Measurements from ENCODE around the gene TAAR1. TPM values are rescaled to one million over a fixed set of nuclear protein-coding genes. Genes with fewer than 3 reads are reported as not detected.

Gene TAAR1
- total RNA-seq, 1 experiment from 2014 or later, result not detected

DNA sequence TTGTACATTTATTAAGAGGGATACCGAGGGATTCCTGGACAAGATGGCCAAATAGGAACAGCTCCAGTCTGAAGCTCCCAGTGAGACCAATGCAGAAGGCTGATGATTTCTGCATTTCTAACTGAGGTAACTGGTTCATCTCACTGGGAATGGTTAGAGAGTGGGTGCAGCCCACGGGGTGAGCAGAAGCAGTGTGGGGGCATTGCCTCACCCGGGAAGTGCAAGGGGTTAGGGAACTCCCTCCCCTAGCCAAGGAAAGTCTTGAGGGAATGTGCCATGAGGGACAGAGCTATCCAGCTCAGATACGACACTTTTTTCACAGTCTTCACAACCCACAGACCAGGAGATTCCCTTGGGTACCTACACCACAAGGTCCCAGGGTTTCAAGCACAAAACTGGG is 24.2 kb downstream of the TAAR1 start:
- POLR2A ChIA-PET (ENCODE audit: unreplicated experiment), result no interaction called here
- TF ChIP-seq EZH2phosphoT487 (IDR thresholded peaks at IDR 0.05; ENCODE audit: borderline replicate concordance, low read length) (no peak), EZH2 (IDR thresholded peaks at IDR 0.05; ENCODE audit: low read length, unreplicated experiment) (no peak)
- TF ChIP-seq, protein P1, sequence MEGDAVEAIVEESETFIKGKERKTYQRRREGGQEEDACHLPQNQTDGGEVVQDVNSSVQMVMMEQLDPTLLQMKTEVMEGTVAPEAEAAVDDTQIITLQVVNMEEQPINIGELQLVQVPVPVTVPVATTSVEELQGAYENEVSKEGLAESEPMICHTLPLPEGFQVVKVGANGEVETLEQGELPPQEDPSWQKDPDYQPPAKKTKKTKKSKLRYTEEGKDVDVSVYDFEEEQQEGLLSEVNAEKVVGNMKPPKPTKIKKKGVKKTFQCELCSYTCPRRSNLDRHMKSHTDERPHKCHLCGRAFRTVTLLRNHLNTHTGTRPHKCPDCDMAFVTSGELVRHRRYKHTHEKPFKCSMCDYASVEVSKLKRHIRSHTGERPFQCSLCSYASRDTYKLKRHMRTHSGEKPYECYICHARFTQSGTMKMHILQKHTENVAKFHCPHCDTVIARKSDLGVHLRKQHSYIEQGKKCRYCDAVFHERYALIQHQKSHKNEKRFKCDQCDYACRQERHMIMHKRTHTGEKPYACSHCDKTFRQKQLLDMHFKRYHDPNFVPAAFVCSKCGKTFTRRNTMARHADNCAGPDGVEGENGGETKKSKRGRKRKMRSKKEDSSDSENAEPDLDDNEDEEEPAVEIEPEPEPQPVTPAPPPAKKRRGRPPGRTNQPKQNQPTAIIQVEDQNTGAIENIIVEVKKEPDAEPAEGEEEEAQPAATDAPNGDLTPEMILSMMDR (conservative IDR thresholded peaks at IDR 0.05; ENCODE audit: low read depth, low read length), result no peak
- intact Hi-C loops (cut with micrococcal nuclease), result no loop called here

GRCh38 chr6:132633362-132633761 is 25.6 kb downstream of the TAAR1 start:
- H3K4me2 ChIP-seq (ENCODE audit: low read length), result no peak overlapping the region
- H2AFZ ChIP-seq (ENCODE audit: low read length), result no peak overlapping the region
- no peaks in the 10 kb centered on the region for H3F3A ChIP-seq (ENCODE audit: low read length, unreplicated experiment)
- H3K9ac ChIP-seq (ENCODE audit: low read length), result no peak overlapping the region
- H3K4me3 ChIP-seq (ENCODE audit: low read length), result no peak overlapping the region
- no peak for DNase-seq
- H3K36me3 ChIP-seq (ENCODE audit: low read depth, low read length), result no peaks in the 10 kb centered on the region
- H3K27me3 ChIP-seq (ENCODE audit: low read length), result no peaks in the 10 kb centered on the region
- no peaks in the 10 kb centered on the region for H3K4me1 ChIP-seq (ENCODE audit: insufficient read depth, low read length)
- TF ChIP-seq EZH2phosphoT487 (IDR thresholded peaks at IDR 0.05; ENCODE audit: borderline replicate concordance, low read length), result no peak
- TF ChIP-seq EZH2 (IDR thresholded peaks at IDR 0.05; ENCODE audit: low read length, unreplicated experiment), result no peak
- TF ChIP-seq, protein P1 (conservative IDR thresholded peaks at IDR 0.05; ENCODE audit: low read depth, low read length), result no peak
- H4K20me1 ChIP-seq (ENCODE audit: low read length), result no peaks in the 10 kb centered on the region
- no peaks in the 10 kb centered on the region for H3K79me2 ChIP-seq (ENCODE audit: low read length)
- H3K9me2 ChIP-seq (replicated peaks; ENCODE audit: low read length), result no peaks in the 10 kb centered on the region
- BruUV-seq (replicated peaks), result no TSS peak
- CTCF ChIA-PET, result no interaction called here
- POLR2A ChIA-PET (ENCODE audit: unreplicated experiment), result no interaction called here
- H3K27ac ChIP-seq (ENCODE audit: low read length), result no peak overlapping the region
- intact Hi-C loops (cut with micrococcal nuclease), result no loop called here
- H3K9me3 ChIP-seq (ENCODE audit: low read length), result no peaks in the 10 kb centered on the region
- no peak for ATAC-seq

More for the DNA sequence above, 24.2 kb downstream of the TAAR1 start:
- H3K4me3 ChIP-seq (ENCODE audit: low read length), result no peak overlapping the region
- CTCF ChIA-PET, result no interaction called here
- H2AFZ ChIP-seq (ENCODE audit: low read length), result no peak overlapping the region
- H4K20me1 ChIP-seq (ENCODE audit: low read length), result no peaks in the 10 kb centered on the region
- no peaks in the 10 kb centered on the region for H3K9me3 ChIP-seq (ENCODE audit: low read length)
- no peaks in the 10 kb centered on the region for H3F3A ChIP-seq (ENCODE audit: low read length, unreplicated experiment)
- no peaks in the 10 kb centered on the region for H3K9me2 ChIP-seq (replicated peaks; ENCODE audit: low read length)
- no peaks in the 10 kb centered on the region for H3K36me3 ChIP-seq (ENCODE audit: low read depth, low read length)
- no peaks in the 10 kb centered on the region for H3K79me2 ChIP-seq (ENCODE audit: low read length)
- ATAC-seq (no peak), DNase-seq (no peak)
- no TSS peak for BruUV-seq (replicated peaks)
- no peak overlapping the region for H3K27ac ChIP-seq (ENCODE audit: low read length)
- H3K4me2 ChIP-seq (ENCODE audit: low read length), result no peak overlapping the region
- H3K9ac ChIP-seq (ENCODE audit: low read length), result no peak overlapping the region
- H3K27me3 ChIP-seq (ENCODE audit: low read length), result no peaks in the 10 kb centered on the region
- no peaks in the 10 kb centered on the region for H3K4me1 ChIP-seq (ENCODE audit: insufficient read depth, low read length)

DNA sequence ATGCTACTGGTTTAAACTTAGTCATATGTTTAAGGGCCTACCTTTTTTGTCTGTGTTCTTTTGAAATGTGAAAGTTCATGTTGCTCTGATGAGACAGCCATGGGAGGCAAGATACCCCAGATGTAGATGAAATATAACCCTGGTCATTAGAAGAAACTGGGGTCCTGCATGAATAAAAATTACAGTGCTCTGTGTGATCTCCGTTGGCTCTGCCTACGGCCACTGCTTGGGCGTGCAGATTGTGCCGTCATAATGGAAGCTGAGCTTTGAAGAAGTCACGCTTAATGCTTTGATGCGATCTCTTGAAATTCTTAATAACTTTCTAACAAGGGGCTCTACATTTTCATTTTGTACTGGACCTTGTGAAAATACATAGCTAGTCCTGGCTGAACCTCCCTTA is 34.8 kb downstream of the TAAR1 start, which contains the start of gene TAAR2:
Gene TAAR2, minus strand, starts transcription at position 101 of the 400 bp plus-strand sequence. Its CDS starts 0 bp downstream, at position 101.
- ATAC-seq (no peak), DNase-seq (no peak)
- POLR2A ChIA-PET (ENCODE audit: unreplicated experiment), result no interaction called here
- H3F3A ChIP-seq (ENCODE audit: low read length, unreplicated experiment), result no peaks in the 10 kb centered on the region
- no peaks in the 10 kb centered on the region for H3K27me3 ChIP-seq (ENCODE audit: low read length)
- H3K36me3 ChIP-seq (ENCODE audit: low read depth, low read length), result no peaks in the 10 kb centered on the region
- H3K79me2 ChIP-seq (ENCODE audit: low read length), result no peaks in the 10 kb centered on the region
- H3K4me3 ChIP-seq (ENCODE audit: low read length), result no peak within 1 kb of the TSS
- H3K9me3 ChIP-seq (ENCODE audit: low read length), result no peaks in the 10 kb centered on the region
- no peak within 1 kb of the TSS for H3K4me2 ChIP-seq (ENCODE audit: low read length)
- no peaks in the 10 kb centered on the region for H3K4me1 ChIP-seq (ENCODE audit: insufficient read depth, low read length)
- H4K20me1 ChIP-seq (ENCODE audit: low read length), result no peaks in the 10 kb centered on the region
- no peak within 1 kb of the TSS for H3K9ac ChIP-seq (ENCODE audit: low read length)
- TF ChIP-seq EZH2 (IDR thresholded peaks at IDR 0.05; ENCODE audit: low read length, unreplicated experiment) (no peak), EZH2phosphoT487 (IDR thresholded peaks at IDR 0.05; ENCODE audit: borderline replicate concordance, low read length) (no peak)
- TF ChIP-seq, protein P1 (conservative IDR thresholded peaks at IDR 0.05; ENCODE audit: low read depth, low read length), result no peak
- no peak within 1 kb of the TSS for H2AFZ ChIP-seq (ENCODE audit: low read length)
- CTCF ChIA-PET, result no interaction called here
- H3K27ac ChIP-seq (ENCODE audit: low read length), result no peak within 1 kb of the TSS
- BruUV-seq (replicated peaks), result no TSS peak
- intact Hi-C loops (cut with micrococcal nuclease), result no loop called here
- H3K9me2 ChIP-seq (replicated peaks; ENCODE audit: low read length), result no peaks in the 10 kb centered on the region

Data from PC-3 (cell line).